Measurements from ENCODE around the gene VWA2.

VWA2 gene

DNA sequence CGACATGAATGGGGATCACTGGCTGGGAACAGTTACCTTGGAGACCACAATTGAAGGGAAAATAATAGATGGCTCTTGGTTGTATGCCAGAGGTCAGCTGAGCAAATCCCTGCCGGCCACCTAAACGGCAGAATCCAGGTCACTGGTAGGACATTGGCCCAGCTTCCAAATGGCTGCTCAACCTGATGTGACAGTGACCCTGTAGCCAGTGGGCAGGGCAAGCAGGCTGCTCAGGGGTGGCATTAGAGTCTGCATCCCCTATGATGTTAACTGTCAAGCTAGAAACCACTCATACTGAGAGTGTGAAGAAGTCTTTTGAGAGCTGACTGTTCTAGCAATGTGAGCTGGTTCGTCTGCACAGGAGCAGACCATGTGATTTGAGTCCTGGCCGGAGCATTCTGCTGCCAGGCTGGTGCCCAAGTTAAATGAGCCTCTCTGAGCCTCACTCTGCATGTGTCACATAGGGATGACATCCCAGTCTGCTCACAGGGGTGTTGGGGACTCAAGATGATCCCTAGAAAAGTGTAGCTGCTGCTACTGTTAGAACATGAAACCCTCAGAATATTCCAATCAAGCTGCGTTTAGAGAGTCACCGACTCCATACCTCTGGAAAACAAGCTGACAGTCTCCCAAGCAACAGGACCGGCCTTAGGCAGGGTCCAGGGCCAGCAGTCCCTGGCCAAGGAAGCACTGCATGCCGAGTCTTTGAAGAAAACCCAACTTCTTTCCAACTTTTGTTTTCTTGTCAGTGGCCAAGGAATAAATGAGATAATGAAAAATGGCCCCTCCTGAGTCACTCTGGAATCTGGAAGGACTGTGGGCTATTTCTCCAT, 69.7 kb downstream of the VWA2 start:
- H3K4me3 ChIP-seq (ENCODE audit: low read depth, low read length), result no peak overlapping the region
- TF ChIP-seq, protein P1, sequence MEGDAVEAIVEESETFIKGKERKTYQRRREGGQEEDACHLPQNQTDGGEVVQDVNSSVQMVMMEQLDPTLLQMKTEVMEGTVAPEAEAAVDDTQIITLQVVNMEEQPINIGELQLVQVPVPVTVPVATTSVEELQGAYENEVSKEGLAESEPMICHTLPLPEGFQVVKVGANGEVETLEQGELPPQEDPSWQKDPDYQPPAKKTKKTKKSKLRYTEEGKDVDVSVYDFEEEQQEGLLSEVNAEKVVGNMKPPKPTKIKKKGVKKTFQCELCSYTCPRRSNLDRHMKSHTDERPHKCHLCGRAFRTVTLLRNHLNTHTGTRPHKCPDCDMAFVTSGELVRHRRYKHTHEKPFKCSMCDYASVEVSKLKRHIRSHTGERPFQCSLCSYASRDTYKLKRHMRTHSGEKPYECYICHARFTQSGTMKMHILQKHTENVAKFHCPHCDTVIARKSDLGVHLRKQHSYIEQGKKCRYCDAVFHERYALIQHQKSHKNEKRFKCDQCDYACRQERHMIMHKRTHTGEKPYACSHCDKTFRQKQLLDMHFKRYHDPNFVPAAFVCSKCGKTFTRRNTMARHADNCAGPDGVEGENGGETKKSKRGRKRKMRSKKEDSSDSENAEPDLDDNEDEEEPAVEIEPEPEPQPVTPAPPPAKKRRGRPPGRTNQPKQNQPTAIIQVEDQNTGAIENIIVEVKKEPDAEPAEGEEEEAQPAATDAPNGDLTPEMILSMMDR (IDR thresholded peaks at IDR 0.05; ENCODE audit: insufficient read depth, low read depth, low read length, missing control alignments), result no peak
- peak; percentile 35 for DNase-seq (ENCODE audit: low read depth)

DNA sequence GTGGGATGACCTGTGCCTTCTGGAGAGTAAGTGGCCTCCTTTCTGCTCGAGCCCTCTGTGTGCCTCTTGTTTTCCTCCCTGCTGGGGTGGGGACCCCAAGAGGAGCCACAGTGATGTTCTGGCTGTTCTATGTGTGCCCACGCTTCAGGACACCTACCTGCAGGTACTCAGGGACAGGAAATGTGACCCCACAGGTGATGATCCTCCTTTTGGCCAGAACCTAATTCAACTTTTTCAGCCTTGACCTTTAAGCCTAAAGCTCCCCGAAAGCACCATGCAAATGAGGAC, 70.3 kb downstream of the VWA2 start:
- TF ChIP-seq, protein P1 (IDR thresholded peaks at IDR 0.05; ENCODE audit: insufficient read depth, low read depth, low read length, missing control alignments), result no peak
- DNase-seq (ENCODE audit: low read depth), result no peak
- no peak overlapping the region for H3K4me3 ChIP-seq (ENCODE audit: low read depth, low read length)

DNA sequence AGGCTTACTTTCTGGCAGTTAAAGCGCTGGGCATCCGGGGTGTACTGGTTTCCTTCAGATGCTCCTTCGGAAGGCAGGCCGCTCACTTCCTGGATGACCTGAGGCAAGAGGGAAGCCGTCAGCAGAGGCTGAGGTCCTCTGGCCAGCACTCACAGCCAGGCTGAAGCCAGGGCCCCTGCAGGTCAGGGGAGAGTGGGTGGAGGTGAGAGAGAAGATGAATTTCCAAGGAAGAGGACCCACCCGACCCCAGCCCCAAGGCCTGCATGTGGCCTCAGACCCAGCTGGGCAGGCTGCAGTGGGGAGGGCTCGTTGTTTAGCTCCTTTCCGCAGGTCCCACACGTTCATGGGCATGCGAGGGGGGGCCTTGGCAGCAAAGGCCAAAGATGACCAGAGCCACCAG, 71.3 kb downstream of the VWA2 start:
- no peak for DNase-seq (ENCODE audit: low read depth)
- H3K4me3 ChIP-seq (ENCODE audit: low read depth, low read length), result no peak overlapping the region
- TF ChIP-seq, protein P1 (IDR thresholded peaks at IDR 0.05; ENCODE audit: insufficient read depth, low read depth, low read length, missing control alignments), result no peak

DNA sequence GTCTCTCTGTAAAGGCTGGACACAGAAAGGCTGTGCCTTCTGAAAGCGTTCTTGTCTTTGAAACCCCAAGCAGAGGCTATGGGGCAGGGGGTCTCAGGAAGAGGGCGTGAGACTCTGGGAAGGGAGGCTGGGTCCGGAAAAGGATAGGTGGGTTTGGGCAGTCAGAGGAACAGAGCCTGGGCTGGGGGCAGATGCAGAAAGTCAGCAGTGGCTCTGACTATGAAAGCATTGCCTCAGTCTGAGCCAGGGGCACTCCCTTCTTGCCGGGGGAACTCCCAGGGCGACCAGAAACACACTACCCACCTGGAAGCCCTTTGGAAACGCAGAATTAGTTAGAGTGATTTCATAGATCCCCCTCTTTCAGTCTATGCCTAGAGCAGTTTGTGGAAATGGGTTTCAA, 72.0 kb downstream of the VWA2 start:
- DNase-seq (ENCODE audit: low read depth), result no peak
- H3K4me3 ChIP-seq (ENCODE audit: low read depth, low read length), result no peak overlapping the region
- TF ChIP-seq, protein P1 (IDR thresholded peaks at IDR 0.05; ENCODE audit: insufficient read depth, low read depth, low read length, missing control alignments), result no peak

DNA sequence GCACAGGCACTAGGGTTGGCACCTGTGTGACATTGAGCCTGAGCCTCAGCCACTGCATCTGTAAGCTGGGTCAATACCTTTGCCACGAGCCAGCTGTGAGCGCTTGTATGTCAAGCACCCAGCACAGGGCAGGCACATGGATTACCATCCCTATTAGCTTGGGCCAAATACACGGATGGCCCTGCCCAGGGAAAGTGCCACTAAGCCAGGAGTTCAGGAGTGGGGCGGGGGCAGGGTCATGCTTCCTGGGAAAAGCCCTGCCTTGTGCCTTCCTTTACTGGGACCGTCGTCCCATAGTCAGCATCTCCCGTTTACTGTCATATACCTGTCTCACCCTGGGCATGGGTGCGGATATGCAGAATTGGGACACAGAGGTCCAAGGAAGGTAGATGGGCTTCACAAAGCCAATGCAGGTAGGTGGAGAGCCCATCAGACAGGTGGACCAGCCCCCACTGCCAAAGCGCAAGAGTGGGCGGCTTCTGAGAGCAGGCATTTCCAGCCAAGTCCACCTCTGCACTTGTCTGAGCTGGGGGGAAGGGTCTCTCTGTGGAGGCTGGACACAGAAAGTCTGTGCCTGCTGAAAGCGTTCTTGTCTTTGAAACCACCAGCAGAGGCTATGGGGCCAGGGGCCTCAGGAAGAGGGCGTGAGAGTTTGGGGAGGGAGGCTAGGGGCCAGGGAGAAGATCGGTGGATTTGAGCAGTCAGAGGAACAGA, 72.6 kb downstream of the VWA2 start:
- no peak for DNase-seq (ENCODE audit: low read depth)
- TF ChIP-seq, protein P1 (IDR thresholded peaks at IDR 0.05; ENCODE audit: insufficient read depth, low read depth, low read length, missing control alignments), result no peak
- H3K4me3 ChIP-seq (ENCODE audit: low read depth, low read length), result no peak overlapping the region

DNA sequence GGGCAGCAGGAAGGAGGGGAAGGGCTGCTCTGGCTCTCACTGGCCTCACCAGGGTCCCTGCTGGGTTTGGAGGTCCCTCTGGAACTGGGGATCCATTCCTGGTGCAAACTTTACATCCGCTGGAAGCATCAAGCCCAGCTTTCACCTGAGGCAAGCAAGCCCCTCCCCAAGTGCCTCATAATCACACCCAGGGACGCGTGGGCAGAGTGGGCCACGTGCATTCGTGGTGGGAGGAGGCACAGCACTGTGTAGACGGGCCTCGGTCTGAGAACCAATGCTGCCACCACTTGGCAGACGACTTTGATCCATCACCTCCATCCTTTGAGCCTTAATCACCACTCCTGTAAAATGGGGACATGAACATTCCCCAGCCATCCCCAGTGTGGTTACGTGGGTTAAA, 74.1 kb downstream of the VWA2 start:
- H3K4me3 ChIP-seq (ENCODE audit: low read depth, low read length), result no peak overlapping the region
- TF ChIP-seq, protein P1 (IDR thresholded peaks at IDR 0.05; ENCODE audit: insufficient read depth, low read depth, low read length, missing control alignments), result no peak
- DNase-seq (ENCODE audit: low read depth), result no peak
